HepG2 (cell line): ENCODE measurements around the gene ELL. TPM values are rescaled to one million over a fixed set of nuclear protein-coding genes. Genes with fewer than 3 reads are reported as not detected.

Source experiments
- ATF4 ChIP-seq, 2 experiments: fragments of 450-650 bp in 1 of 2; sonication (generic) in 1 of 2; formaldehyde crosslinking; IDR thresholded peaks; 2 replicates each; pipeline versions ENCODE4 v1.5.0 to v1.8.0; 2020 to 2022; ENCODE audit warnings: mild to moderate bottlenecking in 1 of 2, missing genetic modification reagents in 1 of 2
- CCAR2 ChIP-seq: fragments of 200-400 bp; formaldehyde crosslinking; optimal IDR thresholded peaks from 2 replicates; pipeline ENCODE3; 2018; ENCODE audit warnings: low read depth, mild to moderate bottlenecking, low read length, moderate library complexity
- GATAD1 ChIP-seq: IDR thresholded peaks from 2 replicates; pipeline ENCODE4 v1.6.1; 2016; ENCODE audit warnings: missing genetic modification reagents, missing compliant biosample characterization
- GATAD2A ChIP-seq: IDR thresholded peaks from 2 replicates; pipeline ENCODE4 v1.6.1; 2016
- GFI1 ChIP-seq: sonication (generic); formaldehyde crosslinking; IDR thresholded peaks from 2 replicates; pipeline ENCODE4 v1.5.0; 2020; ENCODE audit warnings: missing genetic modification reagents, mild to moderate bottlenecking, borderline replicate concordance
- GRHL1 ChIP-seq: sonication (generic); formaldehyde crosslinking; conservative IDR thresholded peaks from 2 replicates; pipeline ENCODE4 v1.8.0; 2022; ENCODE audit warnings: missing genetic modification reagents
- GZF1 ChIP-seq: sonication (generic); formaldehyde crosslinking; IDR thresholded peaks from 2 replicates; pipeline ENCODE4 v1.5.1; 2020; ENCODE audit warnings: mild to moderate bottlenecking, missing genetic modification reagents
- JDP2 ChIP-seq: sonication (generic); formaldehyde crosslinking; IDR thresholded peaks from 2 replicates; pipeline ENCODE4 v1.8.1; 2022; ENCODE audit warnings: missing genetic modification reagents, borderline replicate concordance
- MATR3 ChIP-seq: sonication (generic); formaldehyde crosslinking; IDR thresholded peaks from 2 replicates; pipeline ENCODE4 v1.4.0; 2020; ENCODE audit warnings: missing genetic modification reagents
- SCMH1 ChIP-seq: sonication (generic); formaldehyde crosslinking; IDR thresholded peaks from 2 replicates; pipeline ENCODE4 v1.9.0; 2021; ENCODE audit warnings: missing genetic modification reagents, mild to moderate bottlenecking, borderline replicate concordance
- SRF ChIP-seq: IDR thresholded peaks from 2 replicates; pipeline ENCODE4 v1.6.1; 2011; ENCODE audit warnings: mild to moderate bottlenecking, low read depth, low read length, moderate library complexity
- ZNF136 ChIP-seq: sonication (generic); formaldehyde crosslinking; IDR thresholded peaks from 2 replicates; pipeline ENCODE4 v1.8.1; 2022; ENCODE audit warnings: low read depth, mild to moderate bottlenecking, moderate library complexity, missing genetic modification reagents
- ZNF143 ChIP-seq: sonication (generic); formaldehyde crosslinking; IDR thresholded peaks from 2 replicates; pipeline ENCODE4 v1.4.0; 2020; ENCODE audit warnings: missing genetic modification reagents
- ZNF484 ChIP-seq: sonication (generic); formaldehyde crosslinking; IDR thresholded peaks from 2 replicates; pipeline ENCODE4 v1.5.1; 2020; ENCODE audit warnings: mild to moderate bottlenecking, low read depth, missing genetic modification reagents, borderline replicate concordance
- ZNF598 ChIP-seq: sonication (generic); formaldehyde crosslinking; IDR thresholded peaks from 2 replicates; pipeline ENCODE4 v1.5.1; 2020; ENCODE audit warnings: mild to moderate bottlenecking, missing genetic modification reagents, borderline replicate concordance
- ZNF83 ChIP-seq: sonication (generic); formaldehyde crosslinking; IDR thresholded peaks from 2 replicates; pipeline ENCODE4 v1.4.0; 2020; ENCODE audit warnings: missing genetic modification reagents, mild to moderate bottlenecking, borderline replicate concordance
- polyA plus RNA-seq, 8 experiments: library from polyadenylated mRNA; depleted of rRNA in 3 of 8; stranded (reverse) in 7 of 8; unstranded in 1 of 8; fragments of >200 nt; fragmentation: Illumina TruSeq in 4 of 8; extraction: Trizol in 4 of 8; gene quantifications; 2 replicates each; pipeline versions ENCODE4 v1.2.1 to v1.2.3, GENCODE V29; 2011 to 2016; ENCODE audit warnings: low read depth in 4 of 8, missing spikeins in 1 of 8, mixed read lengths in 1 of 8; ENCODE audit not compliant: insufficient read depth in 1 of 8
- total RNA-seq, 5 experiments: library from RNA; depleted of rRNA; stranded (reverse); fragments of >200 nt; fragmentation: Illumina TruSeq; extraction: Trizol; gene quantifications; 2 replicates each; pipeline ENCODE4 v1.2.3, GENCODE V29; 2016; ENCODE audit warnings: low read depth in 1 of 5
- TF ChIP-seq, protein P1 (sequence below): sonication (generic); formaldehyde crosslinking; IDR thresholded peaks from 2 replicates; pipeline ENCODE4; 2020; ENCODE audit warnings: missing genetic modification reagents, mild to moderate bottlenecking, borderline replicate concordance
- TF ChIP-seq, protein P2 (sequence below): sonication (generic); formaldehyde crosslinking; IDR thresholded peaks from 2 replicates; pipeline ENCODE4 v1.4.0; 2020; ENCODE audit warnings: missing genetic modification reagents

Gene ELL
- total and polyA plus RNA-seq, 2 of the 13 experiments (the other 11 are each of a cell fraction or from before 2014, with no cell fraction given), result 3.7 to 5.4 TPM

DNA sequence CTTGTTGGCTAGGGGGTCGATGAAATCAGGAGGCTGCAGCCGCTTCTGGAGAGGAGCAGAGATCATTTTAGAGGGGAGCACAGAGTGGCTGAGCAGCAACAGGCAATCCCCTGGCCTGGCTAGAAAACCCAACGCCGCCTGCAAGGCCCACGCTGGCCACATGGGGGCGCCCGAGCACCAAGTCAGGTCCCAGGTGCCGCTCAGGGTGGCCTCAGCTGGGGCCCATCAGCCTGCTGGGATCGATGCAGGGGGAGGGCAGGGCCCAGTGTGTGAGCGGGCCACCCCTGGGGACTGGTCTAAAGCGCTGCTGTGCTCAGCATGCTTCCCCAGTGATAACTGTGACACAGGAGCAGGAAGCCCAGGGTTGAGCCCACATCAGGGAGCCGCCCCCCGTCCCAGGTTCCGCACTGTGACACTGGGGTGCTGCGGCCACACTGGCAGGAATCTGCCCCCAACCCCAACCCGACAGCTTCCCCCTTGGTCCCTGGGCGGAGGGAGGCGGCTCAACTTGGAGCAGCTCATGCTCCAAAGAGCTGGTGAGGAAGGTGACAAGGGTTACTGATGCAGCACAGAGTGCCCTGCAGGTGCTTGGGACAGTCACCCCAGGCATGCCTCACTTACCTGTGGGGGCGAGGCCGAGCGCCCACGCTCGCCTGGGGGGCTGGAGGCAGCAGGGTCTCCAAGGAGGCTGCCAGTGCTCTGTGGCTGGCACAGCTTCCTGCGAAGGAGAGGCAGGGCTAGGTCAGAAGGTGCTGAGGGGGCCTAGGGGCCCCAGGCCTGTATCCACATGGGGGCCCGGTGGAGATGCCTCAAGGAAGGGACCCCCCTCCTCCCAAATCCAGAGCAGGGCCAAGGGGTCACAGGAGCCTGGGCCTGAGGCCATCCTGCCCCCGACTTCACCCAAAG lies 70.7 kb downstream of the ELL start (continued):
- TF ChIP-seq GRHL1 (CRISPR knock-in tag) (no peak), JDP2 (no peak), ZNF143 (CRISPR knock-in tag) (peak; percentile 67), GATAD1 (CRISPR knock-in tag) (0 out of 2 replicates have a peak, but pooled peaks have one; percentile 40), ZNF598 (CRISPR knock-in tag) (peak; percentile 89; the same call in 1 of the 2 replicates), ZNF484 (CRISPR knock-in tag) (no peak), GZF1 (CRISPR knock-in tag) (no peak), MATR3 (CRISPR knock-in tag) (no peak), ATF4 (CRISPR knock-in tag; IDR thresholded peaks at IDR 0.05) (no peak), SRF (no peak), CCAR2 (no peak), ZNF136 (no peak), SCMH1 (CRISPR knock-in tag) (no peak), GATAD2A (peak; percentile 45; the same call in 1 of the 2 replicates), GFI1 (no peak), ZNF83 (CRISPR knock-in tag) (no peak)
- TF ChIP-seq, protein P1, sequence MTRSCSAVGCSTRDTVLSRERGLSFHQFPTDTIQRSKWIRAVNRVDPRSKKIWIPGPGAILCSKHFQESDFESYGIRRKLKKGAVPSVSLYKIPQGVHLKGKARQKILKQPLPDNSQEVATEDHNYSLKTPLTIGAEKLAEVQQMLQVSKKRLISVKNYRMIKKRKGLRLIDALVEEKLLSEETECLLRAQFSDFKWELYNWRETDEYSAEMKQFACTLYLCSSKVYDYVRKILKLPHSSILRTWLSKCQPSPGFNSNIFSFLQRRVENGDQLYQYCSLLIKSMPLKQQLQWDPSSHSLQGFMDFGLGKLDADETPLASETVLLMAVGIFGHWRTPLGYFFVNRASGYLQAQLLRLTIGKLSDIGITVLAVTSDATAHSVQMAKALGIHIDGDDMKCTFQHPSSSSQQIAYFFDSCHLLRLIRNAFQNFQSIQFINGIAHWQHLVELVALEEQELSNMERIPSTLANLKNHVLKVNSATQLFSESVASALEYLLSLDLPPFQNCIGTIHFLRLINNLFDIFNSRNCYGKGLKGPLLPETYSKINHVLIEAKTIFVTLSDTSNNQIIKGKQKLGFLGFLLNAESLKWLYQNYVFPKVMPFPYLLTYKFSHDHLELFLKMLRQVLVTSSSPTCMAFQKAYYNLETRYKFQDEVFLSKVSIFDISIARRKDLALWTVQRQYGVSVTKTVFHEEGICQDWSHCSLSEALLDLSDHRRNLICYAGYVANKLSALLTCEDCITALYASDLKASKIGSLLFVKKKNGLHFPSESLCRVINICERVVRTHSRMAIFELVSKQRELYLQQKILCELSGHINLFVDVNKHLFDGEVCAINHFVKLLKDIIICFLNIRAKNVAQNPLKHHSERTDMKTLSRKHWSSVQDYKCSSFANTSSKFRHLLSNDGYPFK (CRISPR knock-in tag), result no peak
- TF ChIP-seq, protein P2, sequence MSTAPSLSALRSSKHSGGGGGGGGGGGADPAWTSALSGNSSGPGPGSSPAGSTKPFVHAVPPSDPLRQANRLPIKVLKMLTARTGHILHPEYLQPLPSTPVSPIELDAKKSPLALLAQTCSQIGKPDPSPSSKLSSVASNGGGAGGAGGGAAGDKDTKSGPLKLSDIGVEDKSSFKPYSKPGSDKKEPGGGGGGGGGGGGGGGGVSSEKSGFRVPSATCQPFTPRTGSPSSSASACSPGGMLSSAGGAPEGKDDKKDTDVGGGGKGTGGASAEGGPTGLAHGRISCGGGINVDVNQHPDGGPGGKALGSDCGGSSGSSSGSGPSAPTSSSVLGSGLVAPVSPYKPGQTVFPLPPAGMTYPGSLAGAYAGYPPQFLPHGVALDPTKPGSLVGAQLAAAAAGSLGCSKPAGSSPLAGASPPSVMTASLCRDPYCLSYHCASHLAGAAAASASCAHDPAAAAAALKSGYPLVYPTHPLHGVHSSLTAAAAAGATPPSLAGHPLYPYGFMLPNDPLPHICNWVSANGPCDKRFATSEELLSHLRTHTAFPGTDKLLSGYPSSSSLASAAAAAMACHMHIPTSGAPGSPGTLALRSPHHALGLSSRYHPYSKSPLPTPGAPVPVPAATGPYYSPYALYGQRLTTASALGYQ (CRISPR knock-in tag), result no peak
